ENCODE data around the gene OTOG.

The OTOG gene

GRCh38 chr11:17601676-17602075 is 54.6 kb downstream of the OTOG start:
- TF ChIP-seq CTCF (IDR thresholded peaks at IDR 0.05; ENCODE audit: low read depth, low read length, missing control alignments): no peak
- in situ Hi-C loops (cut with HindIII; ENCODE audit: low sequenced_read_pairs): no loop called here
- no peak overlapping the region for H3K4me3 ChIP-seq (ENCODE audit: low read depth, low read length)
- DNase-seq (ENCODE audit: low read depth): no peak

- TF ChIP-seq CTCF (IDR thresholded peaks at IDR 0.05; ENCODE audit: low read depth, low read length, missing control alignments): no peak
- no peak for DNase-seq (ENCODE audit: low read depth)
- in situ Hi-C loops (cut with HindIII; ENCODE audit: low sequenced_read_pairs): no loop called here
- no peak overlapping the region for H3K4me3 ChIP-seq (ENCODE audit: low read depth, low read length)
Observed at GRCh38 chr11:17602105-17603001, 55.3 kb downstream of the OTOG start.

- in situ Hi-C loops (cut with HindIII; ENCODE audit: low sequenced_read_pairs): no loop called here
- no peak for TF ChIP-seq CTCF (IDR thresholded peaks at IDR 0.05; ENCODE audit: low read depth, low read length, missing control alignments)
- no peak for DNase-seq (ENCODE audit: low read depth)
- no peak overlapping the region for H3K4me3 ChIP-seq (ENCODE audit: low read depth, low read length)
Observed at GRCh38 chr11:17603056-17603825, 56.2 kb downstream of the OTOG start.

- no peak for DNase-seq (ENCODE audit: low read depth)
- in situ Hi-C loops (cut with HindIII; ENCODE audit: low sequenced_read_pairs): no loop called here
- no peak overlapping the region for H3K4me3 ChIP-seq (ENCODE audit: low read depth, low read length)
- TF ChIP-seq CTCF (IDR thresholded peaks at IDR 0.05; ENCODE audit: low read depth, low read length, missing control alignments): no peak
Observed at GRCh38 chr11:17604201-17604914, 57.3 kb downstream of the OTOG start.

GRCh38 chr11:17604915-17605233 is 57.8 kb downstream of the OTOG start:
- in situ Hi-C loops (cut with HindIII; ENCODE audit: low sequenced_read_pairs): no loop called here
- no peak overlapping the region for H3K4me3 ChIP-seq (ENCODE audit: low read depth, low read length)
- no peak for TF ChIP-seq CTCF (IDR thresholded peaks at IDR 0.05; ENCODE audit: low read depth, low read length, missing control alignments)
- no peak for DNase-seq (ENCODE audit: low read depth)

GRCh38 chr11:17605651-17606122 is 58.6 kb downstream of the OTOG start:
- no peak for TF ChIP-seq CTCF (IDR thresholded peaks at IDR 0.05; ENCODE audit: low read depth, low read length, missing control alignments)
- H3K4me3 ChIP-seq (ENCODE audit: low read depth, low read length): no peak overlapping the region
- no peak for DNase-seq (ENCODE audit: low read depth)
- in situ Hi-C loops (cut with HindIII; ENCODE audit: low sequenced_read_pairs): no loop called here
